ENCODE data around the gene CCN2.
"Not testable (repeated sequence)": the region's sequence is repeated elsewhere in the genome, so short reads cannot be mapped to it uniquely, and the experiment has no call there.

CCN2 gene

GRCh38 chr6:131937703-131938631, 13.2 kb downstream of the CCN2 start:
- DNase-seq (ENCODE audit: low spot score): no peak

GRCh38 chr6:131937226-131937625, 13.9 kb downstream of the CCN2 start:
- DNase-seq (ENCODE audit: low spot score): no peak

- DNase-seq (ENCODE audit: low spot score): no peak
Observed at GRCh38 chr6:131936156-131936555, 15.0 kb downstream of the CCN2 start.

GRCh38 chr6:131931063-131931750, 20.0 kb downstream of the CCN2 start:
- DNase-seq (ENCODE audit: low spot score): no peak

- DNase-seq (ENCODE audit: low spot score): no peak
Observed at GRCh38 chr6:131929976-131930375, 21.2 kb downstream of the CCN2 start.

GRCh38 chr6:131929264-131929663, 21.9 kb downstream of the CCN2 start:
- no peak for DNase-seq (ENCODE audit: low spot score)

GRCh38 chr6:131924881-131925474, 26.2 kb downstream of the CCN2 start:
- peak; percentile 53 for DNase-seq (ENCODE audit: low spot score)

- peak; percentile 8 for DNase-seq (ENCODE audit: low spot score)
Observed at GRCh38 chr6:131923356-131923755, 27.8 kb downstream of the CCN2 start.

- DNase-seq (ENCODE audit: low spot score): no peak
Observed at GRCh38 chr6:131920656-131921055, 30.5 kb downstream of the CCN2 start.

- DNase-seq (ENCODE audit: low spot score): no peak
Observed at GRCh38 chr6:131918650-131919355, 32.4 kb downstream of the CCN2 start.

GRCh38 chr6:131917763-131918649, 33.2 kb downstream of the CCN2 start:
- DNase-seq (ENCODE audit: low spot score): peak; percentile 43

GRCh38 chr6:131917318-131917717, 33.9 kb downstream of the CCN2 start:
- DNase-seq (ENCODE audit: low spot score): peak; percentile 39

GRCh38 chr6:131916847-131917246, 34.3 kb downstream of the CCN2 start:
- DNase-seq (ENCODE audit: low spot score): no peak

- not testable (repeated sequence) for DNase-seq (ENCODE audit: low spot score)
Observed at GRCh38 chr6:131916091-131916796, 34.9 kb downstream of the CCN2 start.

- peak; percentile 51 for DNase-seq (ENCODE audit: low spot score)
Observed at GRCh38 chr6:131914967-131915751, 36.0 kb downstream of the CCN2 start.

- no peak for DNase-seq (ENCODE audit: low spot score)
Observed at GRCh38 chr6:131914234-131914633, 36.9 kb downstream of the CCN2 start.

- no peak for DNase-seq (ENCODE audit: low spot score)
Observed at GRCh38 chr6:131911951-131912350, 39.2 kb downstream of the CCN2 start.

GRCh38 chr6:131910956-131911355, 40.2 kb downstream of the CCN2 start:
- no peak for DNase-seq (ENCODE audit: low spot score)

- no peak for DNase-seq (ENCODE audit: low spot score)
Observed at GRCh38 chr6:131910219-131910589, 41.0 kb downstream of the CCN2 start.

Data from SW480 (cell line).